Right renal pelvis (tissue), 4 donors: Measurements from ENCODE around the gene ANKRD6. TPM values are rescaled to one million over a fixed set of nuclear protein-coding genes. Genes with fewer than 3 reads are reported as not detected.
"Not testable (repeated sequence)": the region's sequence is repeated elsewhere in the genome, so short reads cannot be mapped to it uniquely, and the experiment has no call there.

Experiments used
- DNase-seq, 4 donors: peaks; one replicate each; pipeline ENCODE4 v3.0.0-alpha.2; 2013; ENCODE audit warnings: low read depth in 4 of 4, low spot score in 3 of 4, missing footprints in 1 of 4
- polyA plus RNA-seq, 4 donors: library from polyadenylated mRNA; unstranded; fragments of 120-200 nt; gene quantifications; one replicate each; pipeline ENCODE4 v1.2.1, GENCODE V29; 2013; ENCODE audit not compliant: insufficient read length in 4 of 4

The ANKRD6 gene
- polyA plus RNA-seq = 10 to 100 TPM; 20.0 to 27.6 (median 24.1) TPM

DNA sequence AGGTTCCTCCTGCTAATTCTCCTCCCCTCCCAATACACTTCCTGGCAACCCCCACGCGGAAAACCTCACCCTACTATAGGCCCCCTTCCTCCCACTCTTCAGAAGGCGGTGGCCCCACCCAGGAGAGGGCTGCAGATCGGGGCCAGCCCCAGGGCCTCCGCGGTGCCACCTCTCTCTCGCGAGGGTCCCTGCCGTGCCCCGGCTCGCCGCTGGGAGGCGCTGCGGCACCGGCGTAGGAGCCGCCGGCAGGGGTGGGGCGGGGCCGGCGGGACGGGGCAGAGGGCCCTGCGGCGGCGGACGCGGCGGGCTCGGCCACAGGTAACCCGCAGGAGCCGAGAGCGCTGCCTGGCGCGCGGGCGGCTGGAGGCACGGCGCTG, at the start of gene ANKRD6:
TSS of gene ANKRD6 (plus strand) at position 278 of the 377 bp plus-strand sequence. CDS start 133,825 bp downstream, outside the sequence.
- peak in 1 of 4 donors; percentile 70 for DNase-seq

- DNase-seq = no peak
Measured at GRCh38 chr6:89385156-89385667, 47.7 kb upstream of the ANKRD6 start.

DNA sequence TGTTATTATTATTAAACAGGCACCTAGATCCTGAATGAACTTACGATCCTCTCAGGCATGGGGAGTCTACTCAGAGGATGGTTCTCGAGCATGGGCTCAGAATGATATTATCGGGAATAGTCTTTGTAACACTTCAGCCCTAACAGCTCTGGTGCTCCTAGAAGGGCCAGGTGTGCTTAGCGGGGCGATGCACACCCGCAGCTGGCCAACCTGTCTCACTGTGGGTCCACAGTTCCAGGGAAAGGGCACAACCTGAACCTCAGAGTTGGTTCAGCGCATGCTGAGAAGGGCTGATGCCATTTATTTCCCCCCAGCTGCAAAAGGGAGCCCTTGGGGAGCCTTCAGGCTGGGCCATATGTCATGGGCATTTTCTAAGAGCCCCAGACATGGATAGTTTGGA, 47.1 kb upstream of the ANKRD6 start:
- no peak for DNase-seq

- DNase-seq = no peak
Measured at GRCh38 chr6:89386917-89387491, 45.9 kb upstream of the ANKRD6 start.

DNA sequence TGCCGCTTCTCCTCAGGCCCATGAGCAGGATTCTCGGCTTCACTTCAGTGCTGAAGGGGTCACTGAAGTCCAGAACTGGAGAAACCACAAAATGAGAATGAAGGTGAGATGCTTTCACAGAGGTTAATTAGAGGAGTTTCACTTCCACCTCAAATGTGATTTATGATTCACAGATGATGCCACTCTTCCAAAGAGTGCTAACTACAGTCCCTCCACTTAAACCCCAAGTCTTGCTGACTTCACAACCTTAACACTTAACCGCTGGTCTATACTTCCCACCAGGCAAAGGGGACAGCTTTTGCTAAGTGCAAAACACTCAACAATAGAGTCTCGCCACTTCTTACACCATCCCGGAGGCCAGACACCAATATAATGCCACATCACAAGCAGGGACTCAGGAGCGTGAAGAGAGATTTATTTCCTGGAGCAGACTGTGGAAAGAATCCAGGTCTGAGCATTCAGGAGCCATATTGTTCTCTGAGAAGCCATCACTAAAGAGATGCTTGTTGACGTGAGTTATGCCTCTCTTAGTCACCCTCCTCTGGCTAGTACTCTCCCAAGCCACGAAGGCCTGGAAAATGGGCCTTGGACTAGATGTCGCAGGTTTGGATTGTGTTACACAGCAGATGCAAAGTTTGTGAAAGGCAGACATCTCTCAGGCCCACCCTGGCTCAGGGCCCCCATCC, 45.3 kb upstream of the ANKRD6 start:
- DNase-seq = no peak

DNA sequence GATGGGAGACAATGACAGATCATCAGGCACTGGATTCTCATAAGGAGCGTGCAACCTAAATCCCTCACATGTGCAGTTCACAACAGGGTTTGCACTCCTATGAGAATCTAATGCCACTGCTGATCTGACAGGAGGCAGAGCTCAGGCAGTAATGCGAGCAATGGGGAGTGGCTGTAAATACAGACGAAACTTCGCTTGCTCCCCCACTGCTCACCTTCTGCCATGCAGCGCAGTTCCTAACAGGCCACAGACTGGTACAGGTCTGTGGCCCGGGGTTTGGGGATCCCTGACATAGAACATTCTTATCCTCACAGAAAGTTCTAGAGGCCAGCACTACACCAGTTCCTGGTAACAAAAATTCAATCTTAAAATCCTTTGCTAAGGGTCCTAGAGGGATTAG, 44.1 kb upstream of the ANKRD6 start:
- DNase-seq = no peak

GRCh38 chr6:89392823-89393222, 40.1 kb upstream of the ANKRD6 start:
- DNase-seq = no peak

DNA sequence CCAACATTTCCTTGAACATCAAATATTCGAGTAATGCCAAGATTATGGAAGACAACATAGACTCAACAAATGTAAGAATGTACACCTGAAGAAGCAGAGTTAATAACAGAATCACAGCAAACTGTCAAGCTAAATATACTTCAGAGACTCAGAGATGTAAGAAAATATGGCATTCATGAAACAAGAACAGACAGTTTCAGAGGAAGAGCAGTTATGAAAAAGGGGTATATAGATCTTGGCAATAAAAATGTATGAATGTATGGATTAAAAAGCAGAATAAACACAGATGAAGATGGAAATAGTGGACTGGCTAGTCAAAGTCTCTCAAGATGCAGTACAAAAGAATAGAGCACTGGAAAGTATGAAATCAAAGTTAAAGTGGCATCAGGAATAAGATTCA, 39.3 kb upstream of the ANKRD6 start:
- no peak for DNase-seq

DNA sequence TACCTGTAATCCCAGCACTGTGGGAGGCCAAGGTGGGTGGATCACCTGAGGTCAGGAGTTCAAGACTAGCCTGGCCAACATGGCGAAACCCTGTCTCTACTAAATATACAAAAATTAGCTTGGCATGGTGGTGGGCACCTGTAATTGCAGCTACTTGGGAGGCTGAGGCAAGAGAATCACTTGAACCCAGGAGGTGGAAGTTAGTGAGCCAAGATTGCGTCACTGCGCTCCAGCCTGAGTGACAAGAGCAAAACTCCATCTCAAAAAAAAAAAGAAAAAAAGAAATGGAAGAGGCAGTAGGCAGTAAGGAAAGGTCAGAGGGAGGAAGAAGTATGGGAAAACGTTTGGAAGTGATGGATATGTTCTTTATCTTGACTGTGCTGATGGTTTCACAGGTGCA, 35.1 kb upstream of the ANKRD6 start:
- not testable (repeated sequence) for DNase-seq

DNA sequence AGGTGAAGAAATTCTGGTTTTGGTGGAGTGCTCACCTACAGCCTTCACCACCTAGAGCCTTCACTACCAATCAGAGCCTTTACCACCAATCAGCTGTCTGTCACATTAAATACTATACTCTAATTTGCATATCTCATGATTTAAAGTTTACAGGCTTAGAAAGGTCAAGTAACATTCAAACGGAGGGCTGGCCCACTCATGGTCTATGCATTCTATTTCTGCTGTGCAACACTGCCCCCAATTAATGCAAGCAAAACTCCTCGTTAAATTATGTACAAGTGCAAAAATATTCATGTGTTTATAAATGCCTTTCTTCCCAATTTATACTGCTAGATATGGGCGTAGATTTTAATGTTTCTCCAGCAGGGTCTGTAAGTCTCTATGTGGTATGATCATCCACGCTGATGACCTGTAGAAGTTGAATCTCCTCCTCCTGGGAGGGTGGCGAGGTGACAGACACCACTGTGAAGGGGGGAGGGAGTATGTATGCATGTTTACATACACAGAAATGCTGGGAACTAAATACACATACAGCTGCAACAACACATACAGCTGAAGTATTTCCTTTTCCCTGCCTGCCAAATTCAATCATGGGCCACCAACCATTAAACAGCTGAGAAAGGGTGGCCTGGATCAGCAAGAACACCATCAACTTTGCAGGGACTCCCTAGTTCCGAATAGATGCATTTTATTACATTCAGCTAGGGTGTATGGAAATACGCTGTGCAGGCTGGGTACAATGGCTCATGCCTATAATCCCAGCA, 34.0 kb upstream of the ANKRD6 start:
- no peak for DNase-seq

GRCh38 chr6:89400050-89400449, 32.9 kb upstream of the ANKRD6 start:
- no peak for DNase-seq

- no peak for DNase-seq
Measured at GRCh38 chr6:89400912-89401399, 32.0 kb upstream of the ANKRD6 start.

DNA sequence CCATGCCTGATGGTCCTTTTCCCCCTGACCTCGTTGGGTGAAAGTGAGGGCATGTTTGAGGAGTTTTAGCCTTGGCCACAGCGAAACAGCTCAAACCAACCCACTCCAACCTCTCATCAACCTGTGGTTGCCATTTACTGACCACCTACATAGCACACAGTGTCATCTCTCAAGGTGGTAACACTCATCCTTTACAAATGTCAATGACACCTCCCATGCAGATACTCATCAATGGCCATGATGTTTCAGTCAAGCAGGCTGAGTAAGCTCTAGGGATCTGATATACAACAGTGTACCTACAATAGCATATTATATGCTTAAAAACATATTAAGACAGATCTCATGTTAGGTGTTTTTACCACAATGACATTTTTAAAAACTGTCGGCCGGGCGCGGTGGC, 30.2 kb upstream of the ANKRD6 start:
- no peak for DNase-seq

- no peak for DNase-seq
Measured at GRCh38 chr6:89404512-89404911, 28.4 kb upstream of the ANKRD6 start.

- no peak for DNase-seq
Measured at GRCh38 chr6:89406141-89406540, 26.8 kb upstream of the ANKRD6 start.

DNA sequence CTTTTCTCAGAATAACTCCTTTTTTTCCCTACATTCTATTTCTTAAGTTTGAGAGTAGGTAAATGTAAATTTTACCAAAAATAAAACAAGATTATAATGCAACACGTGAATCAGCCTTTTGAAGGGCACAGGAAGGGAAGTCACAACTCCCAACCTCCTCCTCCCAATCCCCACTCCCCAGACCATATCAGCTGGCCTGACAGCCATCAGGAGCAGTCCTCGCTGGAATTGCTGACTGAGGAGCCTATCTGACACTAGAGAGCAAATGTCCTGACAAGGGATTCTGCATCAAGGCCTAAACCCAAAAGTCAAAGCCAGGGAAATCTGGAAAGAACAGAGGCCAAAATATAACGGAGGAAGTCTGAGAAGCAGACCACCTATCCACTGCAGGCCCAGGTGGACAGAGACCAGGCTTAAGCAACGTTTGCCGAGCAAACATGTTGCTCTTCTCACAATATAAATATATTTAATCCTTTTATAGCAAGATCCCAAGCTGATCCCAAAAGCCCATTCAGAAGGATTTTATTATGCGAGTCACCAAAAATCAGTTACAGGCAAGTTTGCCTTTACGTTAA, 23.4 kb upstream of the ANKRD6 start:
- no peak for DNase-seq

DNA sequence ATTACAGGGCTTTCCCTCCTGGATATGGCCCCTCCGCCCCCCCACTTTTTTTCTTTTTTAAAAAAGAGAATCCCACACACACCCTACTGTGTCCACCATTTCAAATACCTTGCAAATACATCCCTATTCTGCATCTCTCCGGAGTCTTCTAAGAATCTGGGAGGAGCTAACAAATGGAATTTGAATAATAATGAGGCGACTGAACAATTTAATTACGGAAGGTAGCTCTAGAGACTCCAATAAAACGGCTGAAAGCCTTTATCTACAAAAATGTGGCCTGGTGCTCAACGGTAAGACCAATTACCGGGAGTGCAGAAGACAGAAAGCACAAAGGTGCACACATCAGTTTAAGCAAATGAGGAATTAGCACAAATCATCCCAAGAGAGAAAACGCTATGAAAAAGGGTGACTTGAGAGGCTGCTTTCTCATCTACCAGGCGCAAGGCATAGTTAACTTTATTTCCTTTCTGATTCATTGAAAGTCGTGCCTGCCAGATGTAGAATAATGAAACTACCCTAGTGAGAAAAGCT, 22.7 kb upstream of the ANKRD6 start:
- DNase-seq = no peak

DNA sequence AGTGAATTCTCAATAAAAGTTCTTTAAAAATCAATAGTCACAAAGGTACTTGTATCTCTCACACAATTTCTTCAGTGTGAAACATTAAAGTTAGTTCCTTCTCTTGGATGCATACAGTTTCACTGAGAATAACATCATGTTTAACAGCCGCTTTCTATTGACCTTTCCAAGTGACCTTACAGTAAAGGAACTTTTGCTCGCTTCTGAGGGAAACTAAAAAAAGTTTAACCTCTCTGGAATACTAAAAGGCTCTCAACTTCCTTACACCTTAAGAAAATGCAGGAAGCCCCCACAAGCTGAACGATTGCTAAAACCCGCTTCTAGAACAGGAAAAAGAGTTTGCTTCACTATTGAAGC, 22.2 kb upstream of the ANKRD6 start:
- no peak for DNase-seq

DNA sequence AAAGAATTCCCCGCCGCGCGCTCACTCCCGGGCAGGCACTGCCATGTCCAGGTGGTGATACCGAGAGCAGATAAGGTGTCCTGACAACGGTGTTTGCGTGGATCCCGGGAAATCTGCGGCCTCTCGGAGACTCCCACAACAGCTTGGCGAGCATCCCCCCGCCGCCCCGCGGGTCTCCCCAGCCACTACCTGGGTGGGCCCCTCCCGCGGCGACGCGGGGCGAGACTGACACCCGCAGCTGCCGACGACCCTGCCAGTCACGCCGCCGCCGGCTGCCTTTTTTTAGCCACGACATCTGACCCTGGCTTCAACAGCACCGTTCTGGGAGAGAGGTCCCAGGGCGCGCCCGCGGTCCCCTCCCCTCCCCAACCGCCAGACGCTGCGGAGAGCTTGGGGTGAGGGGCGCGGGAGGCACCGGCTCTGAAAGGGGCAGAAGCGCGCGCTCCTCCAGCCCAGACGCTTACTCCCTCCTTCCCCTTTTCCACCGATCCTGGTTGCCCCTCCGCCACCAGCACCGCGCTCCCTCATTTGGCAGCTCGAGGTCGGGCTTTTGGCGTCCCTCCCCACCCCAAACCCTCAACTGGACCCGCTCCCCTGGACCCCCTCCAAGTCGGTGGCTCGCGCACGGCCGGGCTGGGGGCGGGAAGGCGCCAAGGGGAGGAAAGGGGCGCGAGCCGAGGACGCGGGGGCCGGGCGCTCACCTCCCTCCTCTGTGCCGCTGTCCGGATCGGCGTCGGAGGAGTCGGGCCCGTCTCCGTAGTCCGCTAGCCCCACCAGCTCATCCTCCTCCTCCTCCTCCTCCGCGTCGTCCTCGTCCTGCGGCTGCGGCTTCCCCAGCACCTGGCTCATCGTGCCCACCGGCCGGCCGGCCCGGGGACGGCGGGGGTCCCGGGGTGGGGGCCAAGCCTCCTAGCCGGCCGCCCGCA, 21.5 kb upstream of the ANKRD6 start:
- DNase-seq = peak in 1 of 4 donors; percentile 38
